Activated CD4-positive, alpha-beta T cell treated with anti-CD3 and anti-CD28 coated beads for 36 hours (primary cell): ENCODE data around the gene ZNF879. TPM values are rescaled to one million over a fixed set of nuclear protein-coding genes. Genes with fewer than 3 reads are reported as not detected.

Experiments
- ATAC-seq: fragments of 200-7000 bp; cut with Tn5 transposase; one replicate; pipeline ENCODE4 v1.10.0; 2021; ENCODE audit warnings: mild to moderate bottlenecking, moderate library complexity
- CTCF ChIA-PET: fragments of 350-600 bp; sonication (Branson Sonifier 250); formaldehyde crosslinking; loops from one replicate; lab custom pipeline; 2021; ENCODE audit warnings: antibody characterized with exemption; lab: Charles Lee
- POLR2A ChIA-PET: fragments of 350-600 bp; sonication (Branson Sonifier 250); formaldehyde crosslinking; loops from one replicate; lab custom pipeline; 2021; ENCODE audit warnings: antibody characterized with exemption, inconsistent platforms; lab: Charles Lee
- DNase-seq: peaks from one replicate; pipeline ENCODE4 v3.0.0-alpha.2; 2020
- H3K27ac Mint-ChIP-seq: one replicate; pipeline ENCODE4 v1.8.0; 2021; ENCODE audit warnings: mixed read lengths
- H3K27me3 Mint-ChIP-seq: one replicate; pipeline ENCODE4 v1.8.0; 2021; ENCODE audit warnings: mixed read lengths
- H3K36me3 Mint-ChIP-seq: one replicate; pipeline ENCODE4 v1.8.0; 2021; ENCODE audit warnings: low read depth, mixed read lengths
- H3K4me1 Mint-ChIP-seq: one replicate; pipeline ENCODE4 v1.8.0; 2021; ENCODE audit warnings: mixed read lengths
- H3K4me3 Mint-ChIP-seq: one replicate; pipeline ENCODE4 v1.8.0; 2021; ENCODE audit warnings: mild to moderate bottlenecking, moderate library complexity, mixed read lengths
- H3K9me3 Mint-ChIP-seq: one replicate; pipeline ENCODE4 v1.8.0; 2021; ENCODE audit warnings: low read depth, mixed read lengths
- intact Hi-C, 2 experiments: fragments of 100-400 bp; cut with DNase I in 1 of 2; cut with micrococcal nuclease in 1 of 2; formaldehyde crosslinking; loops; one replicate each; pipeline versions ENCODE4 v1.14.2 to v1.15.1; 2022 to 2024; cut with DNase I, micrococcal nuclease
- total RNA-seq, 2 experiments: library from RNA; stranded (reverse); gene quantifications; one replicate each; pipeline ENCODE4 v1.2.3, GENCODE V29; 2021

The ZNF879 gene
- total RNA-seq, 2 experiments from 2014 or later = 2.1 to 3.2 TPM

DNA sequence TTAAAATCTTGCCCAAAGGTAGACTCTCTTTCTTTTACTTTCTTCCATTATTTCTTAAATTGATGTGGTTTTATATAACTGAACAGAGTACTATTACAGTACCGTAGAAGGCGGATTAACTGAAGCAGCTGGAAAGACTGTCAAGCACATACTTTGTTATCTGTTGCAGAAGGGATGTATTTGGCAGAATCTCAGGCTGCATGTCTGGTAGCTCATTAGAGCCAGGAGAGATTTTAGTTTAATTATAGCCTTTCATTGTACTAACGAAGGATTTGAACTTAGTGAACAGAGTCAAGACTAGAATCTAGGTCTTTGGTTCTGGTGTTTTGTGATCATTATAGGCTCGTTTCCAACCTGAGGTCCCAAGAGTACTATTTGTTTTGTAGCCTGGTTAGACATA is 57.1 kb downstream of the ZNF879 start:
- POLR2A ChIA-PET = interaction anchor here (0.6 kb wide), 1 partner anchor 35 kb away, joined by 3 read pairs; no protein-coding TSS in a partner anchor
- Mint-ChIP-seq H3K9me3 (peaks cover 68% of the 10 kb centered on the region), H3K27me3 (no peaks in the 10 kb centered on the region), H3K27ac (no peak overlapping the region), H3K36me3 (peaks cover 69% of the 10 kb centered on the region), H3K4me3 (no peak overlapping the region), H3K4me1 (no peaks in the 10 kb centered on the region)
- CTCF ChIA-PET = interaction anchor here (1.5 kb wide), 1 partner anchor 14 kb away, joined by 3 read pairs; no protein-coding TSS in a partner anchor
- DNase-seq = no peak
- intact Hi-C loops = loop anchor here in 1 of 2 experiments (5.0 kb wide), 1 partner anchor 368 kb away; no protein-coding TSS in a partner anchor
- no peak for ATAC-seq

Other genes with a start within 250 kb of the ZNF879 start
- 10 to 100 TPM; 10.8 to 11.9 TPM for gene ZNF354B, start 163.9 kb upstream of the ZNF879 start, total RNA-seq
- gene ZFP2, start 127.9 kb upstream of the ZNF879 start, total RNA-seq = under 1 TPM; 0.37 to 0.85 TPM
- gene ZNF454, start 82.6 kb upstream of the ZNF879 start, total RNA-seq = not detected
- not detected for gene GRM6, start 28.5 kb upstream of the ZNF879 start, total RNA-seq
- 1 to 10 TPM; 7.1 to 7.2 TPM for gene ZNF354C, start 36.6 kb downstream of the ZNF879 start, total RNA-seq